Lung microvascular endothelial cell (primary cell): ENCODE data around the gene SUSD3. TPM values are rescaled to one million over a fixed set of nuclear protein-coding genes. Genes with fewer than 3 reads are reported as not detected.
"Not testable (repeated sequence)": the region's sequence is repeated elsewhere in the genome, so short reads cannot be mapped to it uniquely, and the experiment has no call there.

Experiments
- DNase-seq, 2 donors: peaks; one replicate each; pipeline versions ENCODE4 v3.0.0 to v3.0.0-alpha.2; 2010; ENCODE audit warnings: low read depth in 2 of 2
- total RNA-seq: library from RNA; depleted of rRNA; stranded (reverse); fragments of >200 nt; gene quantifications from 2 replicates; pipeline ENCODE4 v1.2.1, GENCODE V29; 2014

The SUSD3 gene
- not detected in 2 replicates for total RNA-seq

DNA sequence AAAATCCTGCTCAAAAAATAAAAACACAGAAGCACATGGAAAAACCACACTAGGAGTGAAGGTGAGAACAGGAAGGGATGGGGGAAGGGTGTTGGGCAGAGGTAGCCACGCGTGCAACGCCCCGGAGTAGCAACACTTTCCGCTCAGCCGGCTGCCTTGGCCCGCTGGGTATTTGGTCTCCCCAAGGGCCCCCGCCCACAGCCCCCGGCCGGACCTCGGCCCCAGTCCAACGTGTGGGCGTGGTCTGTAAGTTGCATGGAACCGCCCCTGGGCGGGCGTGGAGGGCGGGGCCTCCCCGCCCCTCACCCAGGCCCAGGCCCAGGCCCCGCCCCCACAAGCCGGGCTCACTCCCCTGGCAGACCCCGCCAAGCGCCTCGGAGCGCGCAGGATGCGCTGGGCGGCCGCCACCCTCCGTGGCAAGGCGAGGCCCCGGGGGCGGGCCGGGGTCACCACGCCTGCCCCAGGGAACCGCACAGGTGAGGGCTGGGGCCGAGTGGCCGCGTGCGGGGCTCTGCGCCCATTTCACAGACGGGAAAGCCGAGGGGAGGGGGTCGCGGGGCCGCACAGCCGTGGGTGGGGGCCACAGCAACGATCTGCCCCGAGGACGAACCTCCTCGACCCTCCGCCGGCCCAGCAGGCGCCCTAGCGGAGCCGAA, at the start of gene SUSD3:
TSS of gene SUSD3 (plus strand) at position 347 of the 656 bp plus-strand sequence. CDS start at position 389, 42 bp downstream.
- peak in 1 of 2 donors; percentile 42 for DNase-seq

DNA sequence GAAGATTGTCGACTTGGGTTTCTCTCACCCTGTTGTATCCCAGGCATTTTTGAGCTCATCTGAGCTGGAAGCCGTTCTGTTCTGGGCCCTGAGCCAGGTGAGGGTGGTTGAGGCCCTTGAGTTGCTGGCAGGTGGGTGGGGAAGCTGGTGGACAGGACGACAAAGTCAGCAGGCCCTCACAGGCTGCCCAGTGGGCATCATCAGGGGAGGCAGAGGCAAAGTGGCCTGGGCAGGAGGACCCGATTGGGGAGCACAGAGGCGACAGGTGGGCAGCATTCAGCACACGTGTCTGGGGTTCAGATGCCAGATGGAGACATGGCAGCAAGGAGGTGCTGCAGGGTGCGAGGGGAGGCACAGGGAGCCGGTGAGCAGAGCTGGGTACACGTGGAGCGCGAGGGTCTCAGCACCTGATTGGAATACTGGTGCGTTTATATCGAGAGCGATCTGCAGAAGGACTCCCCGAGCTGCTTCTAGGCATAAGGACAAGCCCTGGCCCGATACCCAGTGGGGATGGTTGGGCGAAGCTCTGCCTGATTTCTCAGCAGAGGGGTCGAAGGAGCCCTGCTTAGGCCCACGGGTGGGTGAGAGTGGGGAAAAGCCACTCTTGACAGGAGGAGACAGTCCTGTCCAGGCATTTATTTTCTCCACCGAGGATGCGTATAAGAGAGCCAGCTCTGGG, 49.0 kb upstream of the SUSD3 start:
- DNase-seq, result no peak

DNA sequence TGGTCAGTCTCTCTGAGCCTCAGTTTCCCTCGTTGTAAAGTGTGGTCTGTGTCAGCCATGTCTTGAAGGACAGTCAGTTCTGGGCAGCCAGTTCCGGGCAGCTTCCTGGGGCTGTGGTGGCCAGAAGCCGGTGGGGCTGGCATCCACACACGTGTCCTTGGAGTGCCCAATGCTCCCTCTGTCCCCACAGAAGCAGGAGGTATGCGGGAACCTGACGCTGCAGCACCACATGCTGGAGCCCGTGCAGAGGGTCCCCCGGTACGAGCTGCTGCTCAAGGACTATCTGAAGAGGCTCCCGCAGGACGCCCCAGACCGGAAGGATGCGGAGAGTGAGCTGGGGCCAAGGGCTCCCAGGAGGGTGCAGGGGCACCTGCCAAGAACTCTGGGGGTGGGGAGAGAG, 48.4 kb upstream of the SUSD3 start:
- no peak for DNase-seq

DNA sequence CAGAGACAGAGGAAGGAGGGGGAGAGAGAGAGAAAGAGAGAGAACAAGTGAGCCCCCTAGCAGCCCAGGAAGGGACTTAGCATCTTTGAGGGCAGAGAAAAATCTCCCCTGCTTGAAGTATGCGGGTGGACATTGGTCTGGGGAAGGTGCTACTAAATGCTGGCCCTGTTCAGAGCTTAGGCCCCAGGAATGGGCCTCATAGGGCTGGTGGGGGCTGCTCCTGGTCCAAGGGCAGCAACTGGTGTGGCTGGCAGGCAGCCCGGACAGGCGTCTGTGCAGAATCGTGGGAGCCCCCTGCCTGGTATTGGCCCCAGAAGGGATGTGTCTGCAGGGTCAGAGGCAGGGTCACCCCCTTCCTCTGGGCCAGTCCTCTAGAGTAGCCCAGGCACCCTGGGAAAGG, 47.8 kb upstream of the SUSD3 start:
- no peak for DNase-seq

DNA sequence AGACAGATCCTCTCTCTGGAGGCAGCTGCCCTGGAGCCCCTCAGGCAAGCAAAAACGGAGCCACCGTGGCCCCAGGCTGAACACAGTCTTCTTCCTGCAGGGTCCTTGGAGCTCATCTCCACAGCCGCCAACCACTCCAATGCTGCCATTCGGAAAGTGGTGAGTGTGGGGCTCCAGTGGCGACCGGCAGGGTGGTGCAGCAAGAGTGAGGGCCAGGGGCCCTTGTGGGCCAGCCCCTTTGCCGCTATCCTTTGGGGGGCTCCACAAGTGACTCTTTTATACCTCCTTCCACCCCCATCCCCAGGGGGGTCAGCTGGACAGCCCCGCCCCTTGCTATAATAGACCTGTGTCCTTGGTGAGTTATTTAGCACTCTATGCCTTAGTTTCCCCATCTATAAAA, 47.4 kb upstream of the SUSD3 start:
- DNase-seq, result no peak

DNA sequence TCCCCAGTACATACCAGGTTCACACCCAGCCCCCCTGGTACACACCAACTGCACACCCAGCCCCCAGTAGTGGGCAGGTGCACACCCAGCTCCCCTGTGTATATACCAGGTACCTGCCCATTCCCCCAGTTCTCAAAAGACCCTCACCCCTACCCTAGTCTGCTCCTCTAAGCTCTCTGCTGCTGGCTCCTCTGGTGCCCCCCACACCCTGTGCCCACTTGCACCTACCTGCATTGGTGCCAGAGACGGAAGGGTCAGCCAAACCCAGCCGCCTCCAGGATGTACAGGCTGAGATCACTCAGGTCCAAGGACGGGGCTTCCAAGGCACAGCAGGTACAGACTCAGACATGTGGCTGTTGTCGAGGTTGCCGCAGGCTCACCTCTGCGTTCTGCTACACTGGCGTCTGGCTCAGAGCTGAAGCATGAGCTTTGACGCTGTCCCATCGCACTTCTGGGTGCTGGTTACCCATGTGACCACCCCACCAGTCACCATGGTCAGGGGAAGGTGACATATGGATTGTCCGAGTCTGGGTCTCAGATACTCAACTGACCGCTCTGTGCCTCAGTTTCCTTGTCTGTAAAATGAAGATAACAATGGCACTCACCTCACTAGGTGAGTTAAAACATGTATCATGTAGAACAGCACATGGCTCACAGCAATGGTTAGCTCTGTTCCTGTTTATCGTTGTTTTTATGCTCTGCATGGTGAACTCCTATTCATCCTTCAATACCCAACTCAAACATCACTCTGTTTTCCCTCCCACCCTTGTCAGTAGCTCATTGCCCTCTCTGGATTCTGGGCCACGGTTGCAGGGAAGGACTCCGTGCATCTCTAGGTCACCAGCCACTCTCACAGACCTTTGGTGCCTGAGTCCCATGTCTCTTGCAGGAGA, 45.3 kb upstream of the SUSD3 start:
- DNase-seq, result no peak

DNA sequence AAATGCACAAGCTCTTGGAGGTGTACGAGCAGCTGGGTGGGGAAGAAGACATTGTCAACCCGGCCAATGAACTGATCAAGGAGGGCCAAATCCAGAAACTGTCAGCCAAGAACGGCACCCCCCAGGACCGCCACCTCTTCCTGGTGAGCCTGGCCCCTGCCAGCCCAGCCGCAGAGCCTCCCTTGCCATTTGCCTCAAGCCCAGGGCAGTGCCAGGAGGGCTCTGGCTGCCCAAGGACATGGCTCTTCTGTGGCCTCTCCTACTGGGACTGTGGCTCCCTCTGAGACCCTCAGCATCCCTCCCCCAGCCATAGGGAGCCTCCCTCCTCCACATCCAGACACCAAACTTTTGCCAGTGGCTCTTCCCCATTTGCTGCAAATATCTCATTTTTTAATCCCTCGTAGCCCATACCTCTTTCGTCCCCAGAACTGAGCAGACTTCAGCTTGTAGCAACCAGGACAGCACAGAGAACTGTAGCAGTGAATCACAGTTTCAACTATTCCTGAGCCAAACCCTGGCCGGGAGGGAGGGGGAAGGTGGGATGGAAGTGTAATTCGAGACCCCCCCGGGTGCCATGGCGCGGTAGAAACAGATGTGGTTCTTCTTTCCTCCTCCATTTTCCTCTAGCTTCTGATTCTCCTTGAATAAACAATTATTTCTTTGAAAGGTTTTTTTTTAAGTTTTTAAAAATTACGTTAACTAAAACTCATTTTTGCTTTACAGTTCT, 44.5 kb upstream of the SUSD3 start:
- no peak for DNase-seq

DNA sequence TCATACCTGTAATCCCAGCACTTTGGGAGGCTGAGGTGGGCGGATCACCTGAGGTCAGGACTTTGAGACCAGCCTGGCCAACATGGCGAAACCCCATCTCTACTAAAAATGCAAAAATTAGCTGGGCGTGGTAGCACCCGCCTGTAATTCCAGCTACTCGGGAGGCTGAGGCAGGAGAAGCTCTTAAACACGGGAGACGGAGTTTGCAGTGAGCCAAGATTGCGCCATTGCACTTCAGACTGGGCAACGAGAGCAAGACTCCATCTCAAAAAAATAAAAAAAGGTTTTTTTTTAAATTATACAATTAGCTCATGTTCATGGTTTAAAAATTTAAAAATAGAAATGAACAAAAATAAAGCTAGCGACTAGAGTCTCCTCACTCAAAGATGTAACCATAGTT, 43.3 kb upstream of the SUSD3 start:
- not testable (repeated sequence) for DNase-seq

DNA sequence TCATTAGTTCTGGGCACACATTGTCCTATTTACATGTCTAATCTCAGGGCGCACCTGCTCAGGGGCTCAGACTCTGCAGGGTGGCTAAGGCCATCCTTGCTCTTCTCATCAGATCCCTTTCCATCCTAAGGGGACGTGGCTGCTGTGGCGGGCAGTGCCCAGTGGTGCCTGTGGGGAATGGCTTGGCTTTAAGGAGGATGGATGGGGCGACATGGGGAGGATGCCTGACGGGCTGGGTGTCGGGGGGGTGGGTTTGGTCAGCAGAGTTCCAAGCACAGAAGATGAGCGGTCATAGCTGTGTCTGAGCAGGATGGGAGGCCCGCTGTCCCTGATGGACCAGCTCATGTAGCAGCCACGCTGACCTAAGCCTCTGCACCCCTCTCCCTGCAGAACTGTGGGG, 40.9 kb upstream of the SUSD3 start:
- no peak for DNase-seq

DNA sequence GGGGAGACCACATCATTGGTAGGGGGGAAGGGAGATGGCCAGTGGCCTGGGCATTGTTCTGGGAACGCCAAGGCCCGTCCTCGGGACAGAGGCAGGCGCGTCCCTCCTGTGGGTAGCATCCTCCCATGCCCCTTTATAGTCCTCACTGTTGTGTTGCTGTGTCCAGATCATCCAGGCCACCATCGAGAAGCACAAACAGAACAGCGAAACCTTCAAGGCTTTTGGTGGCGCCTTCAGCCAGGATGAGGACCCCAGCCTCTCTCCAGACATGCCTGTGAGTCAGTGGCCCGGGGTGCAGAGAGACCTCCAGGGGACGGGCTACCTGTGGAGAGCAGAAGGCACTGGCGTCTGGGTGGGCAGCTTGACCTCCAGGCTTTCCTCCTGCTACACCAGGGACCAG, 38.4 kb upstream of the SUSD3 start:
- no peak for DNase-seq

DNA sequence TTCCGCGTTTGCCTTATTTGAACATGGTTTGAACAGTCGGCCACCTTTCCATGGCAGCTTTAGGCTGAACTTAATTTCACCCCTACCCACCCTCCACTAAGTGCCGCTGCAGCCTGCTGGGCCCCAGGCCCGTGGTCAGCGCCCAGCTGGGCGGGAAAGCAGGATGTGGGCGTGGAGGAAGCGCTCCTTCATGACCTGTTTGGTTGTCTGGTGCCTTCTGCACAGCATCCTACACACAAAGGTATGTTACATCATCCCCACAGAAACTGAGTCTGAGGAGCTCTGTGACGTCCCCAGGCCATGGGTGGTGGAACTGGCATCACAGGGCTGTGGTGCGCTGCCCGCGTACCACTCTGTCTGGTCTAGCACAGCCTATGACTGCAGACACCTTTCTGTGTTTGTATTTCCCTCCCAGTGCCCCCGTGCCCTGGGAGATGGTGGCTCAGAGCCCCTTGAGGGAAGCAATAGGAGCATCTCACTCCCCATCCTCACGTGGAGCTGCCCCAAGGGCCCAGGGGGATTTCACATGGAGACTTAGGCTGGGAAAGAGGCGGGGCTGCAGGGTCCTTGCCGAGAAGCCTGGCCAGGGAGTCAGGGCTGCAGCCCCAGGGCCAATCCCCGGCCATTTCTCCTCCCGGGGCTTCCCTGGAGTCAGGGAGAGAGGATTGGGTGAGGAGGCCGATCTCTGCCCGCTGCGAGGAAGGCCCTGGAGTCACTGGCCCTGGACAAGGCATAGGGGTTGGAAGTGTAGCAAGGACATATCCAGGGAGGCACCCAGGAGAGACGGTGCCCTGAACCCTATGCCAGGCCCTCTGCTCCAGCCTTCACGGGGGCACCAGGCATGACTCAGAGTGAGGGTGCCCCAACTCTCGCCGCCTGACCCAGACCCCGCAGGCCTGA, 37.5 kb upstream of the SUSD3 start:
- DNase-seq, result no peak

DNA sequence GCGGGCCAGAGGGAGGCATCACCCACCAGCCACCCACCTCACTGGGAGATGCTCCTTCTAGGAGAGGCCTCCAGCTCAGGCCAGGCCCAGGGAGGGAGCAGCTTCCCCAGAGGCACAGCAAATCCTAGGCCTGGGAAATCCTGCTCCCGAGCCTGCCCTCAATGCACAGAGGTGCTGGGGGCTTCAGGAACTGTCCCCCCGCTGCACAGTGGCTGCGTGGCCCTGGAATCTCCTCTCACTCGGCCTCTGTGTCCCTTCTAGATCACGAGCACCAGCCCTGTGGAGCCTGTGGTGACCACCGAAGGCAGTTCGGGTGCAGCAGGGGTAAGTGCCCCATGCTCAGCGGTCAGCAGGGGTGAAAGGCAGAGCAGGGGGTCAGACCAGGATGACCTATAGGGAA, 36.4 kb upstream of the SUSD3 start:
- DNase-seq, result no peak

DNA sequence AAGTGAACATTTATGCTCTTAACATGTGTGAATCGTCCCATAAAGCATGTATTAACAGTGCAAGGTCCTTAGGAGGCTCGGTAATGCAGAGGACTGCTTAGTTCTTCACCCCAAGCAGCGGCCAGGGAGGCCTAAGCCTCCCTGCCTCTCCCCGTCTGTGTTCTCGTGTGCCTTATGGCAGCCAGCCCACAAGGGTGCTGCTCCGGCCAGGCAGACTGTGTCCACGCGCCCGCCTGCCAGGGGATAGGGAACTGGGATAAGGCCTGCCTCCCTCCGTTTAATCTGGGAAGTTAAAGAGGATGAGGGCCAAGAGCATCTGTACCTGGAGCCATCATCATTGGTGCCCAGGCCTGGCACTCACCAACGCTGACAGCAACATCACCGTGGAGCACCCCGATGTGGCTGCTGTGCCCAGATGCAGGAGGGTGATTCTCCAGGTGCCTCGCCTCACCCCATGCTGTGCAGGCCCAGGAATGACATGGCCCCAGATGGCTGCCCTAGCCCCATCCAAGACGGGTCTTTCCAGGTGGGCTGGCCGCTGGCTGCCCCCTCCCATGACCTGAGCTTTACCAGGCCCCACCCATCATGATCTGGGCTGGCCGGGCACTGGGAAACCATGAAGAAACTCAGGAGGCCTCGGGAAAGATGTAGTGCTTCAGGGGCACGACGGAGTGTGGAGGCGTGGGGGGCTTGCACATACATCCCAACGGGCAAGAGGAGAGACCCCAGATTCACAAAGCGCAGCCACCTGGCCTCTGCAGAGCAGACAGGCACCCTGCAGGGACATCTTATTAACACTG, 35.6 kb upstream of the SUSD3 start:
- no peak for DNase-seq

DNA sequence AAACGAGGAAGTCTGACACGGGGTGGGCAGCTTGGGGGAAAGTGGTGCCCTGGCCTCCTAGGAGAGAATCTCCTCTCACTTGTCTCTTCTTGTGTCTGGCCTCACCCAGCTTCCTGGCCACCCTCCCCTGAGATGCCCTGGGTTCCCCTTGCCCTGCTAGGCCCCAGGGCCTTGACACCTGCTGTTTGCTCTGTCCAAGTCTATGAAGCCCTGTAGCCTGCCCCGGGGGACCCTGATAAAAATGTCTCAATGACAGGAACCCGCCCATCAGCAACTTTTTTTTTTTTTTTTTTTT, 35.0 kb upstream of the SUSD3 start:
- no peak for DNase-seq

DNA sequence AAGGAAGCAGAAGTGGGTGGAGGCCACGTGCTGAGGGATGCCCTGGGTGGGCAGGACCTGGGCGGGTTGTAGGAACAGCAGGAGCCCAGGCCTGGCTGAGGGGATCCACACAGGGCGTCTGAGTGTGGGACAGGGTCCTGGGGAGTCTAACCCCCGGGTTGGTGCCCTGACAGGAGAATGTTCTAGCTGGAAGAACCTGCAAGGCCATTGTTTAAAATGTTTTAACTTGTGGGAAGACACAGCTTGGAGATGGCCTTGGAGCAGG, 33.9 kb upstream of the SUSD3 start:
- DNase-seq, result no peak

DNA sequence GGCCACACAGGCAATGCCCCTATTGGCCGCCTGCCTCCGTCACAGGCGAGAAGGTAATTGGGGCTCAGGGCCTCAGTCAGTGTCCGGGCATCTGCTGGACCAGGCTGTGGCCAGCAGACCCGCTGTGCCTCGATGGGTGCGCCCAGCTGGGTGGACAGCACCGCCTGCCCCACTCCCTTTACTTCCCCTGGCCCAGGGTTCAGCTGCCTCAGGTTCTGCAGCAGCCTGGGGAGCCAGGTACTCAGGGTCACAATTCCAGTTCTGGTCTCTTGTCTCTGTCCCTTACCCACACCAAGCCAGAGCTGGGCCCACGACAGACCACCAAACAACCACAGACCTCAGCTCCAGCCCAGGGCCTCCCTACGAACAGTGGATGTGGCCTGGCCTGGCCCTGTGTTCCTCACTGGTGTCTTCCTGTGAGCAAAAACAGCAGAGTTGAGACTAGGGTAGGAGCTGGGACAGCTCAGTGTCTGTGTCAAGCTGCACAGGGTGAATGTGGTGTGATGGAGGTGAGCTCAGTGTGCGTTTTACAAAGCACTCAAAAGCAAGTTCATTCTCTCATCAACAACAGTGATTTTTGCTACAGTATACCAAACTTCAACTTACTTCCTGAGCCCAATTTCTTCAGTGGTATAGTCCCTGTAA, 33.4 kb upstream of the SUSD3 start:
- no peak for DNase-seq

DNA sequence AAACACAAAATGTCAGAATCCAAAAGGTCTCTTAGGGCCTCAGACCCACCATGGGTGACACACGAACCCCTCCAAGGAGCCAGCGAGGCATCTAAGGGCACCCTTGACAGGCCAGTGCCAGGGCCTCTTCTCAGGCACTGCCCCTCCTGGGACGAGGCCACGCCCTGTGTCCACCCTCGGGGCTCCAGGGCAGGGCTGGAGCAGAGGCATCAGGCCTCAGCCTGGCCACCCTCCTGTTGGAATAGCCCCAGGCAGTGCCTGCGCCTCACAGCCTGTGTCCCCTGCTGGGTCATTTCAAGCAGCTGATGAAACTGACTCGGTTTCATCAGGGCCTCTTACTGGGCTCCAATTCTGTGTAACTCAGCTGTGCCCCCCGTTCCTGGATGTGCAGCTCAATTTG, 32.8 kb upstream of the SUSD3 start:
- DNase-seq, result no peak

DNA sequence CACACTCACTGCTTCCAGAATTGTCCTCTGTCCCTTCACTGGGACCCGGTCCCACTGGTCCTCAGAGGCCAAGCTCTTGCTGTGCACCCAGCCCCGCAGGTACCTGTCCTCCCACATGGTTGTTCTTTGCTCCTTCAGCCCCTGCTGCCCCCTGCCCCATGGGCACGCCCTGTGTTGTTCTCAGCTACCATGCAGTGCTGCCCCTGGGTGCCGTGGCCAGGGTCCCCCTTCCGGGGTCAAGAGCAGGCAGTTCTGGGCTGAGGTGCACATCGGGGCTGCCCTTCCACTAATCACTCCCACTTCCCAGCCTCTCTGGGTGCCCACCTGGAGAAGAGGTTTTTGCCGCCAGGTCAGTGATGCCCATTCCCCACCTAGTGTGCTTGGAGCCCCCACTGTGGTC, 31.9 kb upstream of the SUSD3 start:
- DNase-seq, result no peak

DNA sequence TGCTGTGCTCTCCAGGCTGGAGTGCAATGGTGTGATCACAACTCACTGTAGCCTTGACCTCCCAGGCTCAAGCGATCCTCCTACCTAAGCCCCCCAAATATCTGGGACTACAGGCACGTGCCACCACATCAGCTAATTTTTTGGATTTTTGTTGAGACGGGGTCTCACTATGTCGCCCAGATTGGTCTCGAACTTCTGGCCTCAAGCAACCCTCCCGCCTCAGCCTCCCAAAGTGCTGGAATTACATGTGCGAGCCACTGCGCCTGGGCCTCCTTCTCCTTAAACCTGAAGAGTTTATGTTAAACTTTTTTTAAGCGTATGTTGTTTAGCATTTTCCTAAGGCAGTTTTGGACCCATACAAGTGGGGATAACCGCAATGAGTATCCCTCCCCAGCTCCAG, 30.8 kb upstream of the SUSD3 start:
- DNase-seq, result no peak

DNA sequence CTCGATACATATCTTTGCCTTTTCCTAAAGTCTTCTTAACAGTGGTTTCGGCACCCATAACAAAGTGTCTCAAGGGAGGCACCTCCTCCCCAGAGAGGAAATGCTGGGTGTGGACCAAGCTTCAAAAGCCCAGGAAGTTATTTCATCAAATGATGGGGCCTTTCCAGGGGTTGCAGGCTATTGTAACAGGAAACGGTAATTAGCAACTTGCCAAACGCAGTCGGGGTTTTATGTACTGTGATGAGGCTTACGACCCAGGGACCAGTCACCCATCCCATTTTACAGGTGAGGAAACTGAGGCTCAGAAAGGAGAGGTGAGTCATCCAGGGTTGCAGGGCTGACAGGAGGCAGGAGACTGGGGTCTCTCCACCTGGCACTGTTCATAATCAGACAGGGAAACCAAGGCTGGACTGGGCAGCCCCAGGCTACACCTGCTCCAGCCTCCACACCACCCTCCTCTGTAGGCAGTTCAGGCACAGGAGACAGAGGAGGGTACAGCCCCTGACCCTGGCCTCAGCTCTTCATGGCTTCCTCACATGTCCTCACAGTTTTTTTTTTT, 30.0 kb upstream of the SUSD3 start:
- DNase-seq, result no peak
